ENCODE results near the gene SLCO2B1. TPM values are rescaled to one million over a fixed set of nuclear protein-coding genes. Genes with fewer than 3 reads are reported as not detected.

Gene SLCO2B1
- total RNA-seq, 1 donor from 2014 or later, result not detected

GRCh38 chr11:75107187-75107586 lies 43.7 kb upstream of the SLCO2B1 start:
- Mint-ChIP-seq H3K4me3 (no peak overlapping the region), H3K36me3 (no peaks in the 10 kb centered on the region), H3K4me1 (no peaks in the 10 kb centered on the region), H3K27me3 (ENCODE audit: low read depth) (no peaks in the 10 kb centered on the region), H3K27ac (no peak overlapping the region), H3K9me3 (peaks cover 21% of the 10 kb centered on the region)
- DNase-seq (ENCODE audit: low spot score in 2 of 2, unreplicated experiment in 2 of 2), result no peak
- TF ChIP-seq CTCF (IDR thresholded peaks at IDR 0.05; ENCODE audit: unreplicated experiment), result no peak

GRCh38 chr11:75112200-75112599 lies 38.7 kb upstream of the SLCO2B1 start:
- no peak overlapping the region for H3K27ac Mint-ChIP-seq
- no peaks in the 10 kb centered on the region for H3K27me3 Mint-ChIP-seq (ENCODE audit: low read depth)

GRCh38 chr11:75113030-75113429 lies 37.9 kb upstream of the SLCO2B1 start:
- Mint-ChIP-seq H3K36me3 (no peaks in the 10 kb centered on the region), H3K27ac (no peak overlapping the region), H3K9me3 (peaks cover 50% of the 10 kb centered on the region), H3K4me3 (no peak overlapping the region), H3K27me3 (ENCODE audit: low read depth) (no peaks in the 10 kb centered on the region), H3K4me1 (no peaks in the 10 kb centered on the region)
- no peak for DNase-seq (ENCODE audit: low spot score in 2 of 2, unreplicated experiment in 2 of 2)
- no peak for TF ChIP-seq CTCF (IDR thresholded peaks at IDR 0.05; ENCODE audit: unreplicated experiment)

More at GRCh38 chr11:75112200-75112599, 38.7 kb upstream of the SLCO2B1 start:
- TF ChIP-seq CTCF (IDR thresholded peaks at IDR 0.05; ENCODE audit: unreplicated experiment), result no peak
- peaks cover 45% of the 10 kb centered on the region for H3K9me3 Mint-ChIP-seq
- no peak for DNase-seq (ENCODE audit: low spot score in 2 of 2, unreplicated experiment in 2 of 2)
- no peak overlapping the region for H3K4me3 Mint-ChIP-seq
- no peaks in the 10 kb centered on the region for H3K4me1 Mint-ChIP-seq
- no peaks in the 10 kb centered on the region for H3K36me3 Mint-ChIP-seq

GRCh38 chr11:75114465-75114864 lies 36.4 kb upstream of the SLCO2B1 start:
- H3K27ac Mint-ChIP-seq, result no peak overlapping the region
- no peaks in the 10 kb centered on the region for H3K4me1 Mint-ChIP-seq
- H3K36me3 Mint-ChIP-seq, result no peaks in the 10 kb centered on the region
- H3K9me3 Mint-ChIP-seq, result peaks cover 55% of the 10 kb centered on the region
- no peaks in the 10 kb centered on the region for H3K27me3 Mint-ChIP-seq (ENCODE audit: low read depth)
- no peak overlapping the region for H3K4me3 Mint-ChIP-seq
- no peak for DNase-seq (ENCODE audit: low spot score in 2 of 2, unreplicated experiment in 2 of 2)
- TF ChIP-seq CTCF (IDR thresholded peaks at IDR 0.05; ENCODE audit: unreplicated experiment), result no peak

- no peak for TF ChIP-seq CTCF (IDR thresholded peaks at IDR 0.05; ENCODE audit: unreplicated experiment)
- Mint-ChIP-seq H3K36me3 (no peaks in the 10 kb centered on the region), H3K27me3 (ENCODE audit: low read depth) (peaks cover 6% of the 10 kb centered on the region), H3K9me3 (peaks cover 31% of the 10 kb centered on the region), H3K4me1 (no peaks in the 10 kb centered on the region), H3K4me3 (no peak overlapping the region), H3K27ac (no peak overlapping the region)
- DNase-seq (ENCODE audit: low spot score in 2 of 2, unreplicated experiment in 2 of 2), result no peak
Measured at GRCh38 chr11:75118577-75118976, 32.3 kb upstream of the SLCO2B1 start.

GRCh38 chr11:75126564-75126963 lies 24.3 kb upstream of the SLCO2B1 start:
- Mint-ChIP-seq H3K9me3 (peaks cover 6% of the 10 kb centered on the region), H3K4me3 (no peak overlapping the region), H3K4me1 (no peaks in the 10 kb centered on the region), H3K27me3 (ENCODE audit: low read depth) (peaks cover 13% of the 10 kb centered on the region), H3K36me3 (no peaks in the 10 kb centered on the region), H3K27ac (no peak overlapping the region)
- TF ChIP-seq CTCF (IDR thresholded peaks at IDR 0.05; ENCODE audit: unreplicated experiment), result no peak
- no peak for DNase-seq (ENCODE audit: low spot score in 2 of 2, unreplicated experiment in 2 of 2)

Data from mesothelial cell of epicardium (in vitro differentiated cells).